Measurements from ENCODE around the gene LAMB2. TPM values are rescaled to one million over a fixed set of nuclear protein-coding genes. Genes with fewer than 3 reads are reported as not detected.

LAMB2 gene
- total and polyA plus RNA-seq, 10 of the 15 experiments (the other 5 are each of a cell fraction or from before 2014, with no cell fraction given): 0.13 to 3.2 (median 0.64) TPM; not detected in 3

DNA sequence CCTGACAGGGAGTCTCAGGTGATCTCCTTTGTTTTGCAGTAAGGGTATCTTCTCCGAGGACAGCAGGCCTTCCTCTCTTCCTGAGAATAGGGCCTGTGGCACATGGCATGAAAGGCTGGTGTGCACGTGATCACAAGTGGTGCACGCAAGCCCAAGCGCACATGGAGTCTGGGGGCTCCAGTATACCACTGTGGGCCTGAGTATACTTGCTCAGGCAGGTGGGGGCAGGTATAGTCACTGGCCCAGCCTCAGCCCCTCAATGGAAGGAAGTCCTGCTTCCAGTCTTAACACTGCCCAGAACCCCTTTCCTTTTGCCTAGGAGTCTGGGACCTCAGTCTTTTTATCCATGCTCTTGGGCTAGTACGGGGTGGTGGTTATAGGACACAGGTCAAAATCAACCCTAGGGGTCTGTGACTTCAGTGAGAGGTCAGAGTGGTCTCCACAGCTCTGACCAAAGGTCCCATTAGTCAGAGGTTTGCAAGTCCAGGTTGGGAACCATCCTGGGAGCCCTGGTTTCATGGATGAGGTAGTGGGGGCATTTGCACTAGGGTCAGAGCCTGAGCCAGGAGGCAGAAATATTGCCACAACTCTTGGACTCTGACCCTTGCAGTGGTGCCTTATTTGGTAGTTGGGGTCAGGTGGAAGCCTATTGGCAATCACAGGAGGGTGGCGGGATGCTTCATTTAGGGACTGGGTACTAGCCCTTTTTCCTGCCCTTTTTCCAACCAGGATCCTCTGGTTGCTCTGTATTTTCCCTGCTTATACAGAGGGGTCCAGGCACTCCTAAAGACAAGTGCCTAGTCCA is 34.1 kb upstream of the LAMB2 start:
- H3K79me2 ChIP-seq (ENCODE audit: control insufficient read depth, insufficient read depth, low read length): peaks cover 24% of the 10 kb centered on the region
- intact Hi-C loops (cut with micrococcal nuclease; ENCODE audit: unreplicated experiment): no loop called here
- H3K36me3 ChIP-seq (ENCODE audit: control insufficient read depth in 2 of 2, insufficient read depth in 2 of 2, low read length in 1 of 2): peaks cover 6 to 9% of the 10 kb centered on the region in 2 experiments; a peak in 3 of 4 replicates
- peak overlapping the region; percentile 84 for H3K4me3 ChIP-seq
- ChIA-PET CTCF (interaction anchor here (0.7 to 1.3 kb wide), 3 partner anchors 173 to 282 kb away, joined by 3 to 4 read pairs (median 4); no protein-coding TSS in a partner anchor), POLR2A (no interaction called here), RAD21 (ENCODE audit: unreplicated experiment) (no interaction called here), SMC1A (ENCODE audit: uncharacterized antibody, unreplicated experiment) (no interaction called here)
- peak overlapping the region; percentile 65 for H3K27ac ChIP-seq (ENCODE audit: control insufficient read depth, insufficient read depth)
- no peaks in the 10 kb centered on the region; the same call in 1 of the 2 replicates for H4K20me1 ChIP-seq (ENCODE audit: control insufficient read depth, insufficient read depth)
- peak overlapping the region; percentile 93 for H2AFZ ChIP-seq (ENCODE audit: control insufficient read depth, low read depth, low read length)
- no peak for DNase-seq (ENCODE audit: low read depth, low spot score)
- ATAC-seq: no peak
- BruUV-seq (replicated peaks): no TSS peak
- H3K9me3 ChIP-seq (replicated peaks; ENCODE audit: control insufficient read depth, insufficient read depth, low read length): peaks cover 2% of the 10 kb centered on the region; the same call in 2 of the 3 replicates
- FAIRE-seq: peak; percentile 57
- no peak overlapping the region; the same call in 1 of the 2 replicates for H3K9ac ChIP-seq (ENCODE audit: control insufficient read depth, insufficient read depth, low read length)
- peaks cover 10% of the 10 kb centered on the region for H3K4me1 ChIP-seq (ENCODE audit: control insufficient read depth, insufficient read depth, low read length)
- no peak for TF ChIP-seq STAT1 (conservative IDR thresholded peaks at IDR 0.05)
- no peak for TF ChIP-seq RBBP5 (conservative IDR thresholded peaks at IDR 0.05)
- no peak for TF ChIP-seq CHD1 (IDR thresholded peaks at IDR 0.05; ENCODE audit: low read depth, low read length)
- TF ChIP-seq, protein P1, sequence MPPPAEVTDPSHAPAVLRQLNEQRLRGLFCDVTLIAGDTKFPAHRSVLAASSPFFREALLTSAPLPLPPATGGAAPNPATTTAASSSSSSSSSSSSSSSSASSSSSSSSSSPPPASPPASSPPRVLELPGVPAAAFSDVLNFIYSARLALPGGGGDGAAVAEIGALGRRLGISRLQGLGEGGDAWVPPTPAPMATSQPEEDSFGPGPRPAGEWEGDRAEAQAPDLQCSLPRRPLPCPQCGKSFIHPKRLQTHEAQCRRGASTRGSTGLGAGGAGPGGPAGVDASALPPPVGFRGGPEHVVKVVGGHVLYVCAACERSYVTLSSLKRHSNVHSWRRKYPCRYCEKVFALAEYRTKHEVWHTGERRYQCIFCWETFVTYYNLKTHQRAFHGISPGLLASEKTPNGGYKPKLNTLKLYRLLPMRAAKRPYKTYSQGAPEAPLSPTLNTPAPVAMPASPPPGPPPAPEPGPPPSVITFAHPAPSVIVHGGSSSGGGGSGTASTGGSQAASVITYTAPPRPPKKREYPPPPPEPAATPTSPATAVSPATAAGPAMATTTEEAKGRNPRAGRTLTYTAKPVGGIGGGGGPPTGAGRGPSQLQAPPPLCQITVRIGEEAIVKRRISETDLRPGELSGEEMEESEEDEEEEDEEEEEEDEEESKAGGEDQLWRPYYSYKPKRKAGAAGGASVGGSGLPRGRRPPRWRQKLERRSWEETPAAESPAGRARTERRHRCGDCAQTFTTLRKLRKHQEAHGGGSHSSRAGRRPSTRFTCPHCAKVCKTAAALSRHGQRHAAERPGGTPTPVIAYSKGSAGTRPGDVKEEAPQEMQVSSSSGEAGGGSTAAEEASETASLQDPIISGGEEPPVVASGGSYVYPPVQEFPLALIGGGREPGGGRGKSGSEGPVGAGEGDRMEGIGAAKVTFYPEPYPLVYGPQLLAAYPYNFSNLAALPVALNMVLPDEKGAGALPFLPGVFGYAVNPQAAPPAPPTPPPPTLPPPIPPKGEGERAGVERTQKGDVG (CRISPR knock-in tag; IDR thresholded peaks at IDR 0.05): no peak
- no peak for TF ChIP-seq ZNF274 (IDR thresholded peaks at IDR 0.05; ENCODE audit: insufficient read depth, insufficient read length)
- no peak for TF ChIP-seq KLF5 (IDR thresholded peaks at IDR 0.05; ENCODE audit: partially characterized antibody)
- TF ChIP-seq, protein P2, sequence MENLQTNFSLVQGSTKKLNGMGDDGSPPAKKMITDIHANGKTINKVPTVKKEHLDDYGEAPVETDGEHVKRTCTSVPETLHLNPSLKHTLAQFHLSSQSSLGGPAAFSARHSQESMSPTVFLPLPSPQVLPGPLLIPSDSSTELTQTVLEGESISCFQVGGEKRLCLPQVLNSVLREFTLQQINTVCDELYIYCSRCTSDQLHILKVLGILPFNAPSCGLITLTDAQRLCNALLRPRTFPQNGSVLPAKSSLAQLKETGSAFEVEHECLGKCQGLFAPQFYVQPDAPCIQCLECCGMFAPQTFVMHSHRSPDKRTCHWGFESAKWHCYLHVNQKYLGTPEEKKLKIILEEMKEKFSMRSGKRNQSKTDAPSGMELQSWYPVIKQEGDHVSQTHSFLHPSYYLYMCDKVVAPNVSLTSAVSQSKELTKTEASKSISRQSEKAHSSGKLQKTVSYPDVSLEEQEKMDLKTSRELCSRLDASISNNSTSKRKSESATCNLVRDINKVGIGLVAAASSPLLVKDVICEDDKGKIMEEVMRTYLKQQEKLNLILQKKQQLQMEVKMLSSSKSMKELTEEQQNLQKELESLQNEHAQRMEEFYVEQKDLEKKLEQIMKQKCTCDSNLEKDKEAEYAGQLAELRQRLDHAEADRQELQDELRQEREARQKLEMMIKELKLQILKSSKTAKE (IDR thresholded peaks at IDR 0.05; ENCODE audit: low read depth, poor library complexity, severe bottlenecking): no peak
- TF ChIP-seq POU2F2 (IDR thresholded peaks at IDR 0.05; ENCODE audit: borderline replicate concordance, low read depth, low read length): no peak
- no peak for TF ChIP-seq BCL11A (IDR thresholded peaks at IDR 0.05; ENCODE audit: low read depth, low read length)
- TF ChIP-seq, protein P3, sequence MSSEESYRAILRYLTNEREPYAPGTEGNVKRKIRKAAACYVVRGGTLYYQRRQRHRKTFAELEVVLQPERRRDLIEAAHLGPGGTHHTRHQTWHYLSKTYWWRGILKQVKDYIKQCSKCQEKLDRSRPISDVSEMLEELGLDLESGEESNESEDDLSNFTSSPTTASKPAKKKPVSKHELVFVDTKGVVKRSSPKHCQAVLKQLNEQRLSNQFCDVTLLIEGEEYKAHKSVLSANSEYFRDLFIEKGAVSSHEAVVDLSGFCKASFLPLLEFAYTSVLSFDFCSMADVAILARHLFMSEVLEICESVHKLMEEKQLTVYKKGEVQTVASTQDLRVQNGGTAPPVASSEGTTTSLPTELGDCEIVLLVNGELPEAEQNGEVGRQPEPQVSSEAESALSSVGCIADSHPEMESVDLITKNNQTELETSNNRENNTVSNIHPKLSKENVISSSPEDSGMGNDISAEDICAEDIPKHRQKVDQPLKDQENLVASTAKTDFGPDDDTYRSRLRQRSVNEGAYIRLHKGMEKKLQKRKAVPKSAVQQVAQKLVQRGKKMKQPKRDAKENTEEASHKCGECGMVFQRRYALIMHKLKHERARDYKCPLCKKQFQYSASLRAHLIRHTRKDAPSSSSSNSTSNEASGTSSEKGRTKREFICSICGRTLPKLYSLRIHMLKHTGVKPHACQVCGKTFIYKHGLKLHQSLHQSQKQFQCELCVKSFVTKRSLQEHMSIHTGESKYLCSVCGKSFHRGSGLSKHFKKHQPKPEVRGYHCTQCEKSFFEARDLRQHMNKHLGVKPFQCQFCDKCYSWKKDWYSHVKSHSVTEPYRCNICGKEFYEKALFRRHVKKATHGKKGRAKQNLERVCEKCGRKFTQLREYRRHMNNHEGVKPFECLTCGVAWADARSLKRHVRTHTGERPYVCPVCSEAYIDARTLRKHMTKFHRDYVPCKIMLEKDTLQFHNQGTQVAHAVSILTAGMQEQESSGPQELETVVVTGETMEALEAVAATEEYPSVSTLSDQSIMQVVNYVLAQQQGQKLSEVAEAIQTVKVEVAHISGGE (CRISPR knock-in tag; IDR thresholded peaks at IDR 0.05): no peak
- TF ChIP-seq IKZF2 (IDR thresholded peaks at IDR 0.05): no peak
- no peak for TF ChIP-seq POLR2A (IDR thresholded peaks at IDR 0.05; ENCODE audit: low read depth, low read length)
- no peak for TF ChIP-seq ETV6 (conservative IDR thresholded peaks at IDR 0.05 in 1 of 2, IDR thresholded peaks at IDR 0.05 in 1 of 2; ENCODE audit: borderline replicate concordance in 1 of 2, low read depth in 1 of 2)
- TF ChIP-seq CHD4 (IDR thresholded peaks at IDR 0.05): no peak
- in situ Hi-C loops (cut with MboI): loop anchor here (5.0 kb wide), 1 partner anchor 280 kb away; no protein-coding TSS in a partner anchor
- no peaks in the 10 kb centered on the region for H3K27me3 ChIP-seq (replicated peaks in 1 of 2; ENCODE audit: control insufficient read depth in 2 of 2, insufficient read depth in 2 of 2, low read length in 1 of 2)
- H3K4me2 ChIP-seq (ENCODE audit: control insufficient read depth, insufficient read depth): peak overlapping the region; percentile 88
- WGBS (ENCODE audit: insufficient coverage, insufficient replicate concordance, low lambda C conversion rate, missing lambda C conversion rate): 76% methylated on average over 6 of the region's 6 CpGs
